H1 (cell line): ENCODE results near the gene SCMH1. TPM values are rescaled to one million over a fixed set of nuclear protein-coding genes. Genes with fewer than 3 reads are reported as not detected.
A peak's percentile ranks its signal among the peaks of the same experiment; 100 is the strongest.

Experiments used
- CTCF ChIA-PET: fragments of 300-600 bp; sonication (Branson Sonifier 250); formaldehyde crosslinking; loops from one replicate; lab custom pipeline; 2021; ENCODE audit not compliant: partially characterized antibody; lab: Charles Lee
- POLR2A ChIA-PET: fragments of 300-600 bp; sonication (Branson Sonifier 250); formaldehyde crosslinking; loops from one replicate; lab custom pipeline; 2021; ENCODE audit warnings: inconsistent platforms; ENCODE audit not compliant: partially characterized antibody; lab: Charles Lee
- DNase-seq, 2 experiments: peaks; one replicate each; pipeline versions ENCODE4 v3.0.0 to v3.0.0-alpha.2; 2010 to 2022; ENCODE audit warnings: low spot score in 2 of 2, low read depth in 1 of 2, mixed read lengths in 1 of 2
- FAIRE-seq: peaks from 2 replicates; lab custom pipeline; 2011; peaks lifted over from hg19 to GRCh38; lab: Jason Lieb, UNC
- H2AFZ ChIP-seq: 2 replicates; pipeline ENCODE4 v1.8.1; 2012; ENCODE audit warnings: low read length, inconsistent platforms
- H2AK5ac ChIP-seq: 2 replicates; pipeline ENCODE4 v1.6.1; 2013; ENCODE audit warnings: low read depth, low read length
- H2BK120ac ChIP-seq: replicated peaks from 2 replicates; pipeline ENCODE3; 2013; ENCODE audit warnings: low read depth, low read length, inconsistent platforms
- H2BK12ac ChIP-seq: 2 replicates; pipeline ENCODE4 v1.6.1; 2013; ENCODE audit warnings: low read depth, low read length
- H2BK15ac ChIP-seq: 2 replicates; pipeline ENCODE4 v1.6.1; 2013; ENCODE audit warnings: low read length
- H2BK20ac ChIP-seq: 2 replicates; pipeline ENCODE4 v1.6.1; 2013; ENCODE audit warnings: low read length
- H2BK5ac ChIP-seq: 2 replicates; pipeline ENCODE4 v1.6.1; 2013; ENCODE audit warnings: low read depth, low read length
- H3K14ac ChIP-seq: 2 replicates; pipeline ENCODE4 v1.6.1; 2013; ENCODE audit warnings: inconsistent platforms; ENCODE audit not compliant: insufficient read length
- H3K18ac ChIP-seq: 2 replicates; pipeline ENCODE4 v1.6.1; 2013; ENCODE audit warnings: low read length; ENCODE audit errors: extremely low read depth
- H3K23ac ChIP-seq: 2 replicates; pipeline ENCODE4 v1.6.1; 2013; ENCODE audit warnings: inconsistent platforms; ENCODE audit not compliant: insufficient read length
- H3K23me2 ChIP-seq: 2 replicates; pipeline ENCODE4 v1.6.1; 2013; ENCODE audit warnings: low read depth, low read length
- H3K27ac ChIP-seq: 2 replicates; pipeline ENCODE4 v1.6.1; 2011; ENCODE audit warnings: low read depth, low read length, inconsistent platforms
- H3K27me3 ChIP-seq, 4 experiments: replicated peaks in 1 of 4; 1 replicate in 1 of 4; 2 replicates in 3 of 4; pipeline versions ENCODE4 v1.6.1 to v1.8.1; 2011 to 2013; ENCODE audit warnings: low read length in 3 of 4, mild to moderate bottlenecking in 3 of 4, inconsistent platforms in 2 of 4, mixed read lengths in 2 of 4, moderate library complexity in 1 of 4; ENCODE audit not compliant: control insufficient read depth in 3 of 4, insufficient read depth in 3 of 4; ENCODE audit errors: extremely low read depth in 1 of 4
- H3K36me3 ChIP-seq, 4 experiments: 2 replicates each; pipeline versions ENCODE4 v1.6.1 to v1.8.1; 2011 to 2013; ENCODE audit warnings: mild to moderate bottlenecking in 4 of 4, low read length in 3 of 4, moderate library complexity in 2 of 4, control low read depth in 1 of 4, inconsistent platforms in 1 of 4; ENCODE audit not compliant: insufficient read depth in 4 of 4, control insufficient read depth in 2 of 4
- H3K4ac ChIP-seq: replicated peaks from 2 replicates; pipeline ENCODE3; 2013; ENCODE audit warnings: low read length, low read depth, mixed read lengths, inconsistent platforms; ENCODE audit not compliant: insufficient read length
- H3K4me1 ChIP-seq, 4 experiments: replicated peaks in 1 of 4; 1 replicate in 1 of 4; 2 replicates in 3 of 4; pipeline versions ENCODE4 v1.6.1 to v1.8.1; 2011 to 2013; ENCODE audit warnings: low read length in 3 of 4, inconsistent platforms in 2 of 4, mixed read lengths in 1 of 4; ENCODE audit not compliant: insufficient read depth in 4 of 4, control insufficient read depth in 3 of 4
- H3K4me2 ChIP-seq, 2 experiments: 2 replicates each; pipeline versions ENCODE4 v1.6.1 to v1.8.1; 2011 to 2013; ENCODE audit warnings: low read depth in 2 of 2, low read length in 2 of 2, control low read depth in 1 of 2, inconsistent platforms in 1 of 2, mild to moderate bottlenecking in 1 of 2; ENCODE audit not compliant: insufficient read depth in 1 of 2
- H3K4me3 ChIP-seq, 4 experiments: fragments of 200-600, 300-600 bp in 1 of 4; sonication (generic), shearing (Covaris generic), sonication (Bioruptor Twin) in 1 of 4; 2 replicates each; pipeline versions ENCODE4 v1.5.1 to v1.8.1; 2011 to 2016; ENCODE audit warnings: low read length in 4 of 4, low read depth in 3 of 4, control low read depth in 2 of 4, inconsistent platforms in 2 of 4, mild to moderate bottlenecking in 2 of 4, mixed read lengths in 1 of 4, moderate library complexity in 1 of 4; ENCODE audit not compliant: insufficient read depth in 2 of 4; ENCODE audit errors: extremely low read depth in 1 of 4
- H3K56ac ChIP-seq: replicated peaks from 2 replicates; pipeline ENCODE3; 2013; ENCODE audit warnings: low read depth, mild to moderate bottlenecking, mixed read lengths, low read length, inconsistent platforms; ENCODE audit not compliant: insufficient read length
- H3K79me1 ChIP-seq: 2 replicates; pipeline ENCODE4 v1.6.1; 2013; ENCODE audit warnings: low read depth, low read length, control low read depth
- H3K79me2 ChIP-seq, 2 experiments: 2 replicates each; pipeline versions ENCODE4 v1.6.1 to v1.8.1; 2012 to 2013; ENCODE audit warnings: low read length in 2 of 2, mild to moderate bottlenecking in 2 of 2, inconsistent platforms in 1 of 2; ENCODE audit not compliant: insufficient read depth in 2 of 2, control insufficient read depth in 1 of 2
- H3K9ac ChIP-seq, 4 experiments: replicated peaks in 1 of 4; 1 replicate in 1 of 4; 2 replicates in 3 of 4; pipeline versions ENCODE4 v1.6.1 to v1.8.1; 2011 to 2013; ENCODE audit warnings: low read depth in 3 of 4, low read length in 3 of 4, control low read depth in 2 of 4, mild to moderate bottlenecking in 2 of 4, moderate library complexity in 2 of 4, inconsistent platforms in 1 of 4; ENCODE audit errors: extremely low read depth in 1 of 4
- H3K9me3 ChIP-seq, 2 experiments: 2 replicates each; pipeline versions ENCODE4 v1.6.1 to v1.8.1; 2012 to 2013; ENCODE audit warnings: mild to moderate bottlenecking in 2 of 2, moderate library complexity in 2 of 2, control low read depth in 1 of 2, inconsistent platforms in 1 of 2, low read depth in 1 of 2, low read length in 1 of 2, mixed read lengths in 1 of 2; ENCODE audit not compliant: insufficient read depth in 2 of 2
- H4K20me1 ChIP-seq, 2 experiments: replicated peaks in 1 of 2; 2 replicates each; pipeline versions ENCODE3 to v1.8.1; 2011 to 2013; ENCODE audit warnings: inconsistent platforms in 2 of 2, low read length in 2 of 2, mild to moderate bottlenecking in 1 of 2; ENCODE audit not compliant: insufficient read depth in 2 of 2, control insufficient read depth in 1 of 2
- H4K5ac ChIP-seq: 2 replicates; pipeline ENCODE4 v1.6.1; 2013; ENCODE audit warnings: low read length, low read depth, mixed read lengths, inconsistent platforms; ENCODE audit not compliant: insufficient read length
- H4K8ac ChIP-seq: 2 replicates; pipeline ENCODE4 v1.8.0; 2013; ENCODE audit warnings: mild to moderate bottlenecking, moderate library complexity, low read length, inconsistent platforms; ENCODE audit not compliant: insufficient read depth; ENCODE audit errors: extremely low read depth
- H4K91ac ChIP-seq: replicated peaks from 2 replicates; pipeline ENCODE3; 2013; ENCODE audit warnings: low read length, mixed read lengths, inconsistent platforms; ENCODE audit not compliant: insufficient read length
- CHD1 ChIP-seq: IDR thresholded peaks from 2 replicates; pipeline ENCODE4 v1.6.1; 2012; ENCODE audit warnings: low read depth, low read length, improper control_type of control experiment
- EZH2 ChIP-seq: fragments of 200-600 bp; sonication (generic); IDR thresholded peaks from 2 replicates; pipeline ENCODE4 v1.7.1; 2012; ENCODE audit warnings: low read depth, mild to moderate bottlenecking, moderate library complexity, low read length, inconsistent platforms; ENCODE audit not compliant: severe bottlenecking
- HDAC6 ChIP-seq: IDR thresholded peaks from one replicate; pipeline ENCODE4 v1.7.1; 2012; ENCODE audit warnings: low read depth, mild to moderate bottlenecking, inconsistent platforms, low read length, moderate library complexity
- JUND ChIP-seq: IDR thresholded peaks from 2 replicates; pipeline ENCODE4 v1.6.1; 2011; ENCODE audit warnings: mild to moderate bottlenecking, improper control_type of control experiment, low read length
- RNF2 ChIP-seq: fragments of 200-900, 300-1000 bp; sonication (generic); IDR thresholded peaks from 2 replicates; pipeline ENCODE4 v1.7.1; 2016; ENCODE audit warnings: borderline replicate concordance, low read depth, mild to moderate bottlenecking, antibody characterized with exemption, low read length; ENCODE audit not compliant: poor library complexity, severe bottlenecking; ENCODE audit errors: missing control alignments
- WGBS, 2 experiments: shearing (Covaris generic) in 1 of 2; methylation state at CpG; one replicate each; pipeline versions ENCODE4 v1.1.6 to v1.1.7; 2013 to 2015; ENCODE audit warnings: low lambda C conversion rate in 2 of 2, mixed read lengths in 2 of 2, inconsistent platforms in 1 of 2, low coverage in 1 of 2, missing lambda C conversion rate in 1 of 2; ENCODE audit not compliant: insufficient replicate concordance in 2 of 2, insufficient coverage in 1 of 2, insufficient read length in 1 of 2; ENCODE audit errors: extremely low coverage in 1 of 2, missing lambda C conversion rate in 1 of 2; 5-methylcytosine and 5-hydroxymethylcytosine counted together
- polyA plus RNA-seq, 7 experiments: library from polyadenylated mRNA; depleted of rRNA in 3 of 7; stranded (reverse) in 5 of 7; unstranded in 2 of 7; fragments of >200 nt in 5 of 7; fragments of 200-250 nt in 2 of 7; gene quantifications; 1 replicate in 5 of 7; 2 replicates in 1 of 7; 4 replicates in 1 of 7; pipeline versions ENCODE4 v1.2.1 to v1.2.3, GENCODE V29; 2011 to 2013; ENCODE audit warnings: missing spikeins in 2 of 7, mixed read lengths in 2 of 7
- total RNA-seq: library from RNA; stranded (reverse); fragmentation: NEBNext Ultra II Directional; extraction: Animal tissue kit (Norgen Biotek cat#: 25700); gene quantifications from 2 replicates; pipeline ENCODE4 v1.2.1, GENCODE V29; 2021
- TF ChIP-seq, protein P1 (sequence below): IDR thresholded peaks from 2 replicates; pipeline ENCODE4 v1.6.1; 2011; ENCODE audit warnings: low read length, improper control_type of control experiment
- TF ChIP-seq, protein P2 (sequence below), 3 experiments: IDR thresholded peaks; 1 replicate in 2 of 3; 2 replicates in 1 of 3; pipeline versions ENCODE4 v1.5.1 to v1.6.1; 2011; ENCODE audit warnings: low read length in 3 of 3, mild to moderate bottlenecking in 3 of 3, inconsistent platforms in 2 of 3, low read depth in 1 of 3, moderate library complexity in 1 of 3; ENCODE audit not compliant: insufficient read depth in 1 of 3; ENCODE audit errors: control extremely low read depth in 1 of 3

Gene SCMH1
- total and polyA plus RNA-seq, 2 of the 8 experiments (the other 6 are each of a cell fraction or from before 2014, with no cell fraction given), result 16.6 to 30.7 TPM

DNA sequence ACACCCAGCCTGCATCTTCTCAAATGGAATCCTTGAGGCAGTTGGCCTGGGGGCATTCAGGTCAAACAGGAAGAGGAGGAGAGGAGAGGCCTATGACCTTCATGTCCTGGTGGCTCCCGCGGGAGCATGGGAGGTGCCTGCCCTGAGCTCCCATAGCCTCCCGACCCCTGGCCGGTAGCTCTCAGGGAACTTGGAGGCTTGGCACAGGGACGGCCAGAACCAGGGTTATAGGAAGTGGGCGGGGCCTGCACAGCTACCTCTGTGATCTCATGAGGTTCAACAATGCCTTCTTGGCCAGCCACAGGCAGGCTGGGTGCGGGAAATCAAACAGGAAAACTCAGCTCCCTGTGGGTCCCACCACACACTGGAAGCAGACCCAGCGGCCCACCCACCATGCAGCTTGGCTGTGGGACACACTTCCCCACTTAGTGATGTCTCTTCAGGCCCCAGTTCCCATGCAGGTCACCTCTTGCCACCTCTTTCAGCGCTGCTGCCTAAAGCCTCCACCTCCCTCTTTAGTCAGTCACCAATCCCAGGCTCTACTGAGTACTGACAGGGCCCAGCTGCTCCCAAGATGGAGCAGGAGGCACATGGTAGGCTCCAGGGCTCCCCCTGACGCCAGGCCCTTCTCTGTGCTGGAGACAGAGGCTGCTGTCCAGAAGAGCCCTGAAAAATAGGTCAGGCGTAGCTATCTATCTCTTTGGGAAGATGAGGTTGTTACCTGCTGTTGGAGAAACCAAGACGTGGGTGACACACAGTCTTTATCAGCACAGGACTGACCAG, 220.4 kb downstream of the SCMH1 start, which contains the start of gene SLFNL1:
TSS of gene SLFNL1 (minus strand) at position 200 of the 783 bp plus-strand sequence. CDS start 1,065 bp downstream, outside the sequence.
- Histone ChIP-seq H4K91ac (no peak within 1 kb of the TSS), H4K8ac (0 out of 2 replicates have a peak within 1 kb of the TSS, but pooled peaks have one; percentile 6), H3K14ac (no peak within 1 kb of the TSS), H4K5ac (no peak within 1 kb of the TSS), H3K23me2 (no peaks in the 10 kb centered on the region), H3K4me1 (peaks cover 0 to 7% (median 4%) of the 10 kb centered on the region in 4 experiments; a peak in 4 of 7 replicates), H3K79me2 (no peaks in the 10 kb centered on the region), H2BK5ac (no peak within 1 kb of the TSS; the same call in 1 of the 2 replicates), H2BK12ac (no peak within 1 kb of the TSS), H3K56ac (no peak within 1 kb of the TSS), H2AFZ (no peak within 1 kb of the TSS), H3K9me3 (no peaks in the 10 kb centered on the region), H3K36me3 (peaks cover 2 to 20% (median 9%) of the 10 kb centered on the region in 4 experiments; a peak in 5 of 8 replicates), H4K20me1 (peaks cover 4 to 6% of the 10 kb centered on the region in 2 experiments), H3K18ac (no peak within 1 kb of the TSS), H2AK5ac (no peak within 1 kb of the TSS), H3K9ac (no peak within 1 kb of the TSS), H2BK120ac (no peak within 1 kb of the TSS), H3K4me2 (no peak within 1 kb of the TSS), H2BK20ac (no peak within 1 kb of the TSS), H3K23ac (no peak within 1 kb of the TSS), H3K27ac (no peak within 1 kb of the TSS), H2BK15ac (no peak within 1 kb of the TSS), H3K4me3 (no peak within 1 kb of the TSS), H3K4ac (no peak within 1 kb of the TSS), H3K27me3 (peaks cover 0 to 13% (median 6%) of the 10 kb centered on the region in 4 experiments; a peak in 5 of 7 replicates), H3K79me1 (no peaks in the 10 kb centered on the region)
- FAIRE-seq, result no peak
- WGBS, 2 experiments, result 72% methylated on average over 12 of the region's 12 CpGs; no CpG with 5 or more reads in 1 of the 2 experiments
- DNase-seq, result peak in 1 of 2 experiments; percentile 70
- ChIA-PET CTCF (interaction anchor here (0.7 to 1.8 kb wide), 10 partner anchors 27 to 470 kb away, joined by 3 to 6 read pairs (median 3); no protein-coding TSS in a partner anchor), POLR2A (interaction anchor here (0.6 to 3.4 kb wide), 9 partner anchors 9 to 45 kb away, joined by 3 to 17 read pairs (median 5); partner anchors contain the start of gene CTPS1)
- TF ChIP-seq CHD1 (no peak), RNF2 (no peak), EZH2 (no peak), HDAC6 (no peak), JUND (no peak)
- TF ChIP-seq, protein P1, sequence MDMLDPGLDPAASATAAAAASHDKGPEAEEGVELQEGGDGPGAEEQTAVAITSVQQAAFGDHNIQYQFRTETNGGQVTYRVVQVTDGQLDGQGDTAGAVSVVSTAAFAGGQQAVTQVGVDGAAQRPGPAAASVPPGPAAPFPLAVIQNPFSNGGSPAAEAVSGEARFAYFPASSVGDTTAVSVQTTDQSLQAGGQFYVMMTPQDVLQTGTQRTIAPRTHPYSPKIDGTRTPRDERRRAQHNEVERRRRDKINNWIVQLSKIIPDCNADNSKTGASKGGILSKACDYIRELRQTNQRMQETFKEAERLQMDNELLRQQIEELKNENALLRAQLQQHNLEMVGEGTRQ, result no peak
- TF ChIP-seq, protein P2, sequence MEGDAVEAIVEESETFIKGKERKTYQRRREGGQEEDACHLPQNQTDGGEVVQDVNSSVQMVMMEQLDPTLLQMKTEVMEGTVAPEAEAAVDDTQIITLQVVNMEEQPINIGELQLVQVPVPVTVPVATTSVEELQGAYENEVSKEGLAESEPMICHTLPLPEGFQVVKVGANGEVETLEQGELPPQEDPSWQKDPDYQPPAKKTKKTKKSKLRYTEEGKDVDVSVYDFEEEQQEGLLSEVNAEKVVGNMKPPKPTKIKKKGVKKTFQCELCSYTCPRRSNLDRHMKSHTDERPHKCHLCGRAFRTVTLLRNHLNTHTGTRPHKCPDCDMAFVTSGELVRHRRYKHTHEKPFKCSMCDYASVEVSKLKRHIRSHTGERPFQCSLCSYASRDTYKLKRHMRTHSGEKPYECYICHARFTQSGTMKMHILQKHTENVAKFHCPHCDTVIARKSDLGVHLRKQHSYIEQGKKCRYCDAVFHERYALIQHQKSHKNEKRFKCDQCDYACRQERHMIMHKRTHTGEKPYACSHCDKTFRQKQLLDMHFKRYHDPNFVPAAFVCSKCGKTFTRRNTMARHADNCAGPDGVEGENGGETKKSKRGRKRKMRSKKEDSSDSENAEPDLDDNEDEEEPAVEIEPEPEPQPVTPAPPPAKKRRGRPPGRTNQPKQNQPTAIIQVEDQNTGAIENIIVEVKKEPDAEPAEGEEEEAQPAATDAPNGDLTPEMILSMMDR (IDR thresholded peaks at IDR 0.05; ENCODE audit: control extremely low read depth in 1 of 3, insufficient read depth in 1 of 3, low read depth in 1 of 3, low read length in 3 of 3), result peak; percentile 26 to 43 (median 42)
